Testis (tissue), 2 donors: ENCODE data around the gene ALKBH1.

ENCODE experiments used
- CTCF ChIP-seq, 3 experiments: fragments of 450-650 bp in 2 of 3; fragments of 200-600 bp in 1 of 3; sonication (generic) in 1 of 3; IDR thresholded peaks; one replicate each; pipeline ENCODE4 v1.5.1; 2016 to 2019; ENCODE audit warnings: antibody characterized with exemption in 3 of 3, mild to moderate bottlenecking in 2 of 3, moderate library complexity in 1 of 3
- POLR2A ChIP-seq: fragments of 450-650 bp; IDR thresholded peaks from one replicate; pipeline ENCODE4 v1.6.1; 2017; ENCODE audit warnings: antibody characterized with exemption, mild to moderate bottlenecking, moderate library complexity

DNA sequence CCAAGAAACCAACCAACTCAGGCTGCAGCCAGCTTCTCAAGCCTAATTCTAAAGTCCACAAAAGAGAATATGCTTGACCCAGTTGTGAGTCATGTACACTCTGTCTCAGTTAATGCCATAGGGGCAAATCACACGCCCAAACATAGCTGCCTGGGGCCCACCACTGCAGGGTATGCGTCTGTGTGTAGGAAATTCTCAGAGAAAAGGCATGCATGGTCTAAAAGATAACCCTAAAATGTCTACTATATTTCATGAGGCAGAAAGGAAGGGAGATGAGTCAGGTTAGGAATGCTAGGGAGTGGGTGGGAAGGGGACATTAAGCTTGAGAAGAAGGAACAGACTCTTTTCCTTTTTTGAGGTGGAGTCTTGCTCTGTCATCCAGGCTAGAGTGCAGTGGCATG, 69.1 kb downstream of the ALKBH1 start:
- TF ChIP-seq CTCF (IDR thresholded peaks at IDR 0.05) (no peak), POLR2A (no peak)
